WTC11 (cell line): ENCODE measurements around the gene CANX.

ENCODE experiments used
- ARID4B ChIP-seq: sonication (generic); formaldehyde crosslinking; IDR thresholded peaks from 2 replicates; pipeline ENCODE4 v1.8.0; 2023; ENCODE audit warnings: missing genetic modification reagents, mild to moderate bottlenecking, borderline replicate concordance
- ATF1 ChIP-seq: sonication (generic); formaldehyde crosslinking; IDR thresholded peaks from 2 replicates; pipeline ENCODE4 v1.8.1; 2023; ENCODE audit warnings: mild to moderate bottlenecking, moderate library complexity, missing genetic modification reagents

- TF ChIP-seq ATF1 (CRISPR knock-in tag) (no peak), ARID4B (CRISPR knock-in tag) (no peak)
Observed at GRCh38 chr5:179729727-179730126, 31.0 kb downstream of the CANX start.
